NAMALWA (cell line): Measurements from ENCODE around the gene KCNE2.
"Not testable (repeated sequence)": the region's sequence is repeated elsewhere in the genome, so short reads cannot be mapped to it uniquely, and the experiment has no call there.

Experiments used
- DNase-seq: peaks from one replicate; pipeline ENCODE4 v3.0.0-alpha.2; 2015; ENCODE audit warnings: low spot score

The KCNE2 gene

DNA sequence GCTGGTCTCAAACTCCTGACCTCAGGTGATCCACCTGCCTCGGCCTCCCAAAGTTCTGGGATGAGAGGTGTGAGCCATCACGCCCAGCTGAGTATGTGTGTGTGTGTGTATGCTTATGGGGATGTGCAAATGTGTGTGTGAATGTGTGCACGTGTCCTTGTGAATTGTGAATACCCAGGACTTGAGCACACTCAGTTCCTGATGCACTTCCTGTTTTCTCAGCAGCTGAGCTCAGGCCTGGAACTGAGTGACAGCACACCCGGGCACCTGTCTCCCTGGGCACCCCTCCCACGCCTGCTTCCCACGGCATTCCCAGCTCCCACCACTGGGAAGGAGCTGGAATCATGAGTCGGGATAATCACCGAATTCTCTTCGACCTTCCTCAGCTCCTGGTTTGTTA is 43.5 kb downstream of the KCNE2 start:
- DNase-seq = not testable (repeated sequence)

GRCh38 chr21:34417448-34418077 is 53.8 kb downstream of the KCNE2 start:
- DNase-seq = not testable (repeated sequence)
